ENCODE data around the gene TACR1.
A peak's percentile ranks its signal among the peaks of the same experiment; 100 is the strongest.
"Not testable (repeated sequence)": the region's sequence is repeated elsewhere in the genome, so short reads cannot be mapped to it uniquely, and the experiment has no call there.

Gene TACR1

GRCh38 chr2:75199428-75200011, at the start of gene TACR1:
Gene TACR1 (minus strand): TSS chr2:75199520. CDS start chr2:75198934, 586 bp downstream.
- peak; percentile 29 for DNase-seq

- DNase-seq = not testable (repeated sequence)
These were observed 49.3 kb upstream of the TACR1 start for GRCh38 chr2:75248581-75248980.

- no peak for DNase-seq
These were observed 47.3 kb upstream of the TACR1 start for GRCh38 chr2:75246441-75247167.

DNA sequence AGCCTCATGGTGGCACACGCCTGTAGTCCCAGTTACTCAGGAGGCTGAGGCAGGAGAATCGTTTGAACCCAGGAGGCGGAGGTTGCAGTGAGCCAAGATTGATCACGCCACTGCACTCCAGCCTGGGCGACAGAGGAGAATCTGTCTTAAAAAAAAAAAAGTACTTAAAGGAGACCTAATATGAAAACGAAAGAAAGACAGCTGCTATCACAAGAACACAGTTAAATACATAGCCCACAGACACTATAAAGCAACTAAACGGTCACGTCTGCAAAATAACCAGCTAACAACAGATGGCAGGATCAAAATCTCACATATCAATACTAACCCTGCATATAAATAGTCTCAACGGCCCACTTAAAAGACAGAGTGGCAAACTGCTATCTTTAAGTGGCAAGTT, 43.9 kb upstream of the TACR1 start:
- no peak for DNase-seq

GRCh38 chr2:75241696-75242095, 42.4 kb upstream of the TACR1 start:
- no peak for DNase-seq

DNA sequence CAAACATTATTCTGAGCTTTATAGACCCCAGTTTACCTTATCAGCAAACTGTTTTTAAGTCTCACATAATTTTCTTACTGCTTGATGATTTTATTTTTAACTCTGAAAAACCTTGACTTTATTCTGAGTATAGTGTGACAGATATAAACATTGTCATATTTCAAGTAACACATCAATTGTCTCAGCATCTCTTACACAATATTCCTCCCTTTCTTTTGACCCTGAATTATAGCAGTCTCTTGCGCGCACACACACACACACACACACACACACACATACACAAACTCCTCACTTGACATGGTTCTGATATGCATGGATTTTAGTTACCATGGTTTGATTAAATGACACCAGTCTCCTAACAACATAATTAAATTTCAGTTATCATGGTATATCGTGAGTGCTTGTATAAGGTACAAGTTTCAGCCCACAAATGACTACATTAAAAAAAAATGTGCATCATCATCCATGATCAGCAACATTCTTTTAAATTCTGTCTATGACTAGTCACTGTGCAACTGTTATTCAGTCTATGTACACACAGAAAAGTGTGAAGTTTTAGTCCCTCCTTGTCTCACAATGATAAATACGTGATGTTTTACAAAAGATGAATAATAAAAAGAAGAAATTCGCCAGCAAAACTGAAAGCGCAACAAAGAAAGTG, 39.5 kb upstream of the TACR1 start:
- DNase-seq = no peak

GRCh38 chr2:75237296-75237695, 38.0 kb upstream of the TACR1 start:
- no peak for DNase-seq

- no peak for DNase-seq
These were observed 34.6 kb upstream of the TACR1 start for GRCh38 chr2:75233965-75234364.

- no peak for DNase-seq
These were observed 27.3 kb upstream of the TACR1 start for GRCh38 chr2:75226617-75227016.

GRCh38 chr2:75226099-75226498, 26.8 kb upstream of the TACR1 start:
- DNase-seq = no peak

- DNase-seq = no peak
These were observed 25.3 kb upstream of the TACR1 start for GRCh38 chr2:75224636-75225094.

DNA sequence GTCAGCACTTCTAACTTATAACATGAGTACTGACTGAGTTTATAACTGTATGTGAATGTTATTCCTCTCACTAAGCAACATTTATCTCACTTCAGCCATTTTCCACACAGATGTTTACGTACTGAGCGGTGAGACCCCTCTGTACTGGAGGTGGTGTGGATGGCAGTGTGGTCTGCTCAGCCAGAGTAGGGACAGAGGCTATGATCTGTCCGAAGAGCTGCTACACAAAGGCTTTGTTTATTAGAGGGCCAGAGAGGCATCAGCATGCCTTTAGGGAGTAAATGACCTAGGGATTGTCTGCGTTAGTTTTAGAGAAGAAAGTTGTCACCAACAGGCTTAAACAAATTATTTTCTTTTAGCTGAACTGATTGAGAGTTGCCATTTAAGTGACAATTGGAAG, 23.2 kb upstream of the TACR1 start:
- no peak for DNase-seq

DNA sequence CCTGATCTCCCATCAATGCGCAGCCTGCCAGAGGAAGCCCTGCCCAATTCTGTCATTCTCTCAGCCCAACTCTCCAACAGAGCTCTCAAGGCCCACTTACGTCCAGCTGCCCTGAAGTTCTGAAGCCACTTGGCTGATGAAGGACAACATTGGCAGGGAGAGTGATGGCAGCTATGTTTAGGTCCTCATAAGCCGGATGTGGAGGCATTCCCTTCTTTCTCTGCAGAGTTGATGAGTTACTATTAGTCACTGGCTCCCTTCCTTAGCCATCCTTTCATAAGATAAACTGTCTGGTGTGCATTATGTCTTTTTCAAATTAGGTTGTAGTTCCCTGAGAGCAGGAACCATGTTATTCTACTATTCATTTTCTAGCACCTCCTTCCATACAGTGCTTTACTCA, 22.5 kb upstream of the TACR1 start:
- no peak for DNase-seq

GRCh38 chr2:75219213-75219612, 19.9 kb upstream of the TACR1 start:
- not testable (repeated sequence) for DNase-seq

DNA sequence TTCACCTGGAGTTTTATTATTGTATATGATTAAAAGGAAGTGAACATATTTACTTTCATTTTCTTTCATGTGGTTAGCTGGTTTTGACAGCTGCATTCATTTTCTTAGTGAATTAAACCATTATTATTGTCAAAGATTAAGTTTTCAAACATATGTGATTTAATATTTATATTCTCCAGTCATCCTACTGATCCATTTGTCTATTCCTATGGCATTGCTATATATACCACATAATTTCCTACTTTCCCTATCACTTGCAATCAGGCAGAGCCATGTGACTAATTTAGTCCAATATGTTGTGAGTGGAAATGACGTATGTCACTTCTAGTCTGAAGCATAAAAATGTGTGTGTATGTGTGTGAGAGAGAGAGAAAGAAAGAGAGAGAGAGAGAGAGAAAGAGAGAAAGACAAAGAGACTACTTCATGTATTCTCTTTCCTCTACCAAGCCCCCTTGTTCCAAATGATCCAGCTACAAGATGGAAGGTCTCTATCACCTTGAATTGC, 12.0 kb upstream of the TACR1 start:
- DNase-seq = no peak

- DNase-seq = no peak
These were observed 11.1 kb upstream of the TACR1 start for GRCh38 chr2:75210409-75210808.

- no peak for DNase-seq
These were observed 9.4 kb upstream of the TACR1 start for GRCh38 chr2:75208738-75209137.

- no peak for DNase-seq
These were observed 5.5 kb upstream of the TACR1 start for GRCh38 chr2:75204833-75205232.

GRCh38 chr2:75202359-75202758, 3.0 kb upstream of the TACR1 start:
- DNase-seq = no peak

GRCh38 chr2:75200140-75201096, 1.1 kb upstream of the TACR1 start:
- no peak for DNase-seq

DNA sequence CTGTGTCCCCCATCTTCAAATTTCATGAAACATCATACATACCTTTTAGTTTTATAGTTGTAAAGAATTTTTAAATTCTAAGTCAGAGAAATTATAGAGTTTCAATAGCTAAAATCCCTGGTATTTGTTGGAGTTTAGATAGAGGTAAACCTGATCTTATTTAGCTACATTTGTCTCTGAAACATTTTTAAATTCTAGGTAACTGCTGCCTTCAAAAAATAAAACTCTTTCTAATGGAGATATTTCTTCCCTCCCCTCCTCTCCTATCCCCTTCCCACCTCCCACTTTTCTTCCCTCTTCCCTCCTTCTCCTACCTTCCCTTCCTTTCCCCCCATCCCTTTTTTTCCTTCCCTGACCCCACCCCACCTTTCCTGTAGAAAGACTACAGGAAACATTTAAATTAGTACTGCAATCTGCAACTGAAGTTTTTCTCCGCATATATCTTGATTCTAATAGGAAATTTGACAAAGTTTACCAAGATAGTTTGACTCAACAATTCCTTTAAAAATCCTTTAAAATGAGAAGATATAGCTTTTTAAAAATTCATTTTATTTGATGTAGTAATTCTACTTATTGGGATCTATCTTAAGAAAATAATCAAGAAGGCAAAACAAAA, 4.1 kb downstream of the TACR1 start:
- DNase-seq = no peak

DNA sequence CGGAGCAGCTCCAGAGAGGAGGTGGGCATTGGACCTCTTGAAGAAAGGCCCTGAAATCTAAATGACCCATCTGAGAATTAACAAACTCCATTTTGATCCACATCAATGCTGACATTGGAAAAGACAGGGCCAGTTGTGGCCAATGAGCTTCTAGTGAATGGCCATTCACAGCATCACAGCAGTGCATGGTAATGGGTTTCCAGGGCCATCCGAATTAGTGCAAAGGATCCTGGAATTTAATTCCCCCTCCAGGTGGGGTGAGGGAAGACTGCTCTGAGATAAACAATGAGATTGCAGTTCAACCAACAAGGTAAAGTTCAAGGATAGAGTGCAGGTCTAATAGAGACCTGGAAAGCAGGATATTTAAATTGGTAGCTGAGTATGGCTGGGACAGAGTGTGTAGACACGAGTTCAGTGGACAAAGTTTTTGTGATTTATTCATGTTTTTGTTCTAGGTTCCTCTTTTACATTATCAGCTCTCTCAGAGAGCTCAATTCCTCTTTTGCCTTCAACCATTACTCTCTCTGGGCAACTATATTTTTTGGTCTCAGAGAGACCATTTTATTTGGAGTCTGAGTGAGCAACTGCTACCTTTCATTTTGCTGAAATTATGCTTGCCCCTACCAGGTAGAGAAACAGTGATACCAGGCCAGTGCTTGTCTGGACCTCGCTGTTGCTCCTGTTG, 5.0 kb downstream of the TACR1 start:
- DNase-seq = no peak
